Stimulated activated CD4-positive, alpha-beta T cell treated with anti-CD3 and anti-CD28 coated beads, Interleukin-1b, Interleukin-23, amount 100 ng/mL, for 1 hour (primary cell): ENCODE results near the gene CAPNS2.
"Not testable (repeated sequence)": the region's sequence is repeated elsewhere in the genome, so short reads cannot be mapped to it uniquely, and the experiment has no call there.

Source experiments
- DNase-seq, 2 donors: peaks; one replicate each; pipeline ENCODE4 v3.0.0-alpha.2; 2020; ENCODE audit warnings: low read depth in 2 of 2

CAPNS2 gene

GRCh38 chr16:55568207-55568606 lies 1.7 kb downstream of the CAPNS2 start:
- DNase-seq: no peak

GRCh38 chr16:55569025-55569424 lies 2.5 kb downstream of the CAPNS2 start:
- DNase-seq: no peak

GRCh38 chr16:55570159-55570558 lies 3.7 kb downstream of the CAPNS2 start:
- DNase-seq: no peak

- no peak for DNase-seq
These were observed 4.9 kb downstream of the CAPNS2 start for GRCh38 chr16:55571191-55571897.

- DNase-seq: no peak
These were observed 6.0 kb downstream of the CAPNS2 start for GRCh38 chr16:55572439-55572838.

- DNase-seq: no peak
These were observed 8.3 kb downstream of the CAPNS2 start for GRCh38 chr16:55574811-55575210.

GRCh38 chr16:55575496-55575895 lies 9.0 kb downstream of the CAPNS2 start:
- no peak for DNase-seq

GRCh38 chr16:55576384-55576783 lies 9.9 kb downstream of the CAPNS2 start:
- no peak for DNase-seq

GRCh38 chr16:55577887-55578286 lies 11.4 kb downstream of the CAPNS2 start:
- no peak for DNase-seq

- DNase-seq: no peak
These were observed 19.1 kb downstream of the CAPNS2 start for GRCh38 chr16:55585631-55586030.

GRCh38 chr16:55588799-55589198 lies 22.3 kb downstream of the CAPNS2 start:
- no peak for DNase-seq

GRCh38 chr16:55592306-55592705 lies 25.8 kb downstream of the CAPNS2 start:
- DNase-seq: no peak

- DNase-seq: no peak
These were observed 31.4 kb downstream of the CAPNS2 start for GRCh38 chr16:55597928-55598327.

- DNase-seq: no peak
These were observed 39.4 kb downstream of the CAPNS2 start for GRCh38 chr16:55605754-55606336.

- no peak for DNase-seq
These were observed 47.3 kb downstream of the CAPNS2 start for GRCh38 chr16:55613613-55614335.

GRCh38 chr16:55615071-55615470 lies 48.6 kb downstream of the CAPNS2 start:
- no peak for DNase-seq

GRCh38 chr16:55615670-55616069 lies 49.2 kb downstream of the CAPNS2 start:
- DNase-seq: not testable (repeated sequence)
